IMR-90 (cell line): ENCODE results near the gene STMN1. TPM values are rescaled to one million over a fixed set of nuclear protein-coding genes. Genes with fewer than 3 reads are reported as not detected.

Source experiments
- ATAC-seq: fragments of 200-7000 bp; cut with Tn5 transposase; 2 replicates; pipeline ENCODE4 v1.9.1; 2020; ENCODE audit warnings: low read depth, mild to moderate bottlenecking, moderate library complexity
- BruUV-seq: library from RNA; stranded (reverse); fragments of 400-500 nt; replicated peaks from 2 replicates; lab custom pipeline; 2021; lab: Mats Ljungman, UMichigan
- CTCF ChIA-PET: fragments of 300-600 bp; formaldehyde crosslinking; extraction: SDS; loops from one replicate; lab custom pipeline; 2021; ENCODE audit warnings: antibody characterized with exemption; lab: Yijun Ruan, JAX
- POLR2A ChIA-PET: fragments of 300-600 bp; sonication (Branson Sonifier 250); formaldehyde crosslinking; loops from one replicate; lab custom pipeline; 2022; ENCODE audit warnings: antibody characterized with exemption; ENCODE audit not compliant: unreplicated experiment; lab: Charles Lee
- DNase-seq: peaks from one replicate; pipeline ENCODE4 v3.0.0; 2013
- H2AFZ ChIP-seq: replicated peaks from 2 replicates; pipeline ENCODE3; 2013; ENCODE audit warnings: low read length, mild to moderate bottlenecking; ENCODE audit not compliant: poor library complexity
- H2AK5ac ChIP-seq: 2 replicates; pipeline ENCODE4 v1.6.1; 2013; ENCODE audit warnings: low read depth, low read length, inconsistent platforms
- H2AK9ac ChIP-seq: replicated peaks from 2 replicates; pipeline ENCODE3; 2013; ENCODE audit warnings: mild to moderate bottlenecking, low read depth, low read length, moderate library complexity; ENCODE audit not compliant: poor library complexity
- H2BK120ac ChIP-seq: 2 replicates; pipeline ENCODE4 v1.6.1; 2013; ENCODE audit warnings: low read depth, low read length, inconsistent platforms
- H2BK15ac ChIP-seq: 3 replicates; pipeline ENCODE4 v1.6.1; 2013; ENCODE audit warnings: low read depth, low read length, inconsistent platforms
- H2BK20ac ChIP-seq: 2 replicates; pipeline ENCODE4 v1.6.1; 2013; ENCODE audit warnings: low read depth, mild to moderate bottlenecking, inconsistent platforms, low read length, moderate library complexity
- H2BK5ac ChIP-seq: 2 replicates; pipeline ENCODE4 v1.6.1; 2013; ENCODE audit warnings: mild to moderate bottlenecking, low read depth, low read length, inconsistent platforms; ENCODE audit not compliant: poor library complexity, severe bottlenecking
- H3K14ac ChIP-seq: replicated peaks from 2 replicates; pipeline ENCODE4 v1.6.1; 2013; ENCODE audit warnings: low read depth, low read length, inconsistent platforms
- H3K18ac ChIP-seq: 2 replicates; pipeline ENCODE4 v1.6.1; 2013; ENCODE audit warnings: low read depth, low read length, control low read depth
- H3K23ac ChIP-seq: 2 replicates; pipeline ENCODE4 v1.6.1; 2013; ENCODE audit warnings: low read depth, low read length, inconsistent platforms
- H3K27ac ChIP-seq: 2 replicates; pipeline ENCODE4 v1.5.1; 2013; ENCODE audit warnings: mild to moderate bottlenecking, control low read depth, low read length; ENCODE audit not compliant: insufficient read depth
- H3K27me3 ChIP-seq: 2 replicates; pipeline ENCODE4 v1.6.1; 2013; ENCODE audit warnings: low read length; ENCODE audit not compliant: control insufficient read depth, insufficient read depth
- H3K36me3 ChIP-seq: 2 replicates; pipeline ENCODE4 v1.6.1; 2013; ENCODE audit warnings: low read length, mixed read lengths; ENCODE audit not compliant: control insufficient read depth, insufficient read depth
- H3K4ac ChIP-seq: 2 replicates; pipeline ENCODE4 v1.6.1; 2013; ENCODE audit warnings: low read depth, low read length, inconsistent platforms
- H3K4me1 ChIP-seq: 2 replicates; pipeline ENCODE4 v1.6.1; 2013; ENCODE audit warnings: low read length, mixed read lengths; ENCODE audit not compliant: control insufficient read depth, insufficient read depth
- H3K4me2 ChIP-seq: 2 replicates; pipeline ENCODE4 v1.6.1; 2013; ENCODE audit warnings: low read depth, mild to moderate bottlenecking, control low read depth, low read length, moderate library complexity
- H3K4me3 ChIP-seq: 2 replicates; pipeline ENCODE4 v1.5.1; 2013; ENCODE audit warnings: low read depth, mild to moderate bottlenecking, control low read depth, low read length, moderate library complexity; ENCODE audit not compliant: insufficient read depth
- H3K56ac ChIP-seq: 2 replicates; pipeline ENCODE4 v1.6.1; 2013; ENCODE audit warnings: low read length, inconsistent platforms; ENCODE audit not compliant: insufficient read depth; ENCODE audit errors: extremely low read depth
- H3K79me1 ChIP-seq, 2 experiments: 2 replicates each; pipeline ENCODE4 v1.6.1; 2013; ENCODE audit warnings: low read length in 2 of 2, inconsistent platforms in 1 of 2, low read depth in 1 of 2
- H3K9ac ChIP-seq: 2 replicates; pipeline ENCODE4 v1.6.1; 2013; ENCODE audit warnings: low read depth, low read length, control low read depth
- H3K9me1 ChIP-seq: 2 replicates; pipeline ENCODE4 v1.6.1; 2013; ENCODE audit warnings: low read length, inconsistent platforms; ENCODE audit not compliant: insufficient read depth
- H3K9me3 ChIP-seq: 2 replicates; pipeline ENCODE4 v1.6.1; 2013; ENCODE audit warnings: low read length; ENCODE audit not compliant: control insufficient read depth, insufficient read depth
- H4K20me1 ChIP-seq: 2 replicates; pipeline ENCODE4 v1.6.1; 2013; ENCODE audit warnings: low read length, inconsistent platforms; ENCODE audit not compliant: insufficient read depth
- H4K5ac ChIP-seq: 2 replicates; pipeline ENCODE4 v1.6.1; 2013; ENCODE audit warnings: mild to moderate bottlenecking, low read depth, low read length, control low read depth
- H4K8ac ChIP-seq, 2 experiments: 2 replicates each; pipeline ENCODE4 v1.6.1; 2013; ENCODE audit warnings: low read depth in 2 of 2, low read length in 2 of 2, control low read depth in 1 of 2, inconsistent platforms in 1 of 2
- H4K91ac ChIP-seq: 2 replicates; pipeline ENCODE4 v1.6.1; 2013; ENCODE audit warnings: low read depth, low read length, inconsistent platforms; ENCODE audit not compliant: insufficient read depth
- BHLHE40 ChIP-seq: fragments of 150-350 bp; IDR thresholded peaks from 2 replicates; pipeline ENCODE4 v1.6.1; 2016; ENCODE audit warnings: mild to moderate bottlenecking, low read depth, low read length
- CHD1 ChIP-seq: IDR thresholded peaks from 2 replicates; pipeline ENCODE4 v1.6.1; 2012; ENCODE audit warnings: low read depth, low read length, improper control_type of control experiment
- ELK1 ChIP-seq: fragments of 150-350 bp; IDR thresholded peaks from 2 replicates; pipeline ENCODE4 v1.6.1; 2016; ENCODE audit warnings: low read depth, mild to moderate bottlenecking, low read length, moderate library complexity, borderline replicate concordance
- MAFK ChIP-seq: IDR thresholded peaks from 2 replicates; pipeline ENCODE4 v1.6.1; 2012; ENCODE audit warnings: low read depth, low read length, improper control_type of control experiment
- MXI1 ChIP-seq: IDR thresholded peaks from 2 replicates; pipeline ENCODE4 v1.6.1; 2012; ENCODE audit warnings: low read depth, mild to moderate bottlenecking, low read length, moderate library complexity, borderline replicate concordance
- POLR2A ChIP-seq: IDR thresholded peaks from 2 replicates; pipeline ENCODE4 v1.6.1; 2012; ENCODE audit warnings: mild to moderate bottlenecking, low read depth, low read length
- WGBS, 2 experiments: methylation state at CpG; one replicate each; pipeline versions ENCODE4 v1.1.5 to v1.1.7; 2013; ENCODE audit warnings: missing lambda C conversion rate in 2 of 2; ENCODE audit not compliant: insufficient read length in 1 of 2; ENCODE audit errors: extremely low coverage in 2 of 2; 5-methylcytosine and 5-hydroxymethylcytosine counted together
- dilution Hi-C: fragments of 300-500 bp; cut with HindIII; formaldehyde crosslinking; loops from one replicate; pipeline ENCODE4 v1.14.3; 2018; ENCODE audit warnings: low sequenced_read_pairs; ENCODE audit not compliant: unreplicated experiment
- in situ Hi-C: fragments of 300-500 bp; cut with MboI; formaldehyde crosslinking; loops from 3 replicates; pipeline ENCODE4 v1.14.3; 2019; ENCODE audit warnings: low sequenced_read_pairs, inconsistent platforms, mixed read lengths
- intact Hi-C: fragments of 100-400 bp; cut with micrococcal nuclease; formaldehyde crosslinking; loops from 2 replicates; pipeline ENCODE4 v1.10.0; 2022
- polyA plus RNA-seq, 3 experiments: library from polyadenylated mRNA; depleted of rRNA; stranded (reverse); fragments of >200 nt; gene quantifications; 2 replicates each; pipeline ENCODE4 v1.2.3, GENCODE V29; 2012; ENCODE audit warnings: low replicate concordance in 1 of 3
- total RNA-seq: library from RNA; depleted of rRNA; stranded (reverse); fragments of >200 nt; gene quantifications from 2 replicates; pipeline ENCODE4 v1.2.3, GENCODE V29; 2012

STMN1 gene
- total and polyA plus RNA-seq, 2 of the 4 experiments (the other 2 are of a cell fraction), result 93.0 to 273 TPM

GRCh38 chr1:25872713-25873112 lies 33.5 kb downstream of the STMN1 start:
- TSS peak; percentile 27 for BruUV-seq
- ATAC-seq, result no peak
- intact Hi-C loops, result no loop called here

More at GRCh38 chr1:25872713-25873112, 33.5 kb downstream of the STMN1 start:
- Histone ChIP-seq H2AK9ac (no peak overlapping the region), H2BK15ac (no peak overlapping the region), H4K20me1 (0 out of 2 replicates have a peak, but pooled peaks cover 3% of the 10 kb centered on the region), H2BK5ac (no peak overlapping the region), H3K4me3 (no peak overlapping the region), H3K9me3 (no peaks in the 10 kb centered on the region), H2BK20ac (no peak overlapping the region), H3K27ac (no peak overlapping the region), H4K5ac (no peak overlapping the region), H2BK120ac (no peak overlapping the region), H3K23ac (no peak overlapping the region), H3K4ac (no peak overlapping the region), H3K79me1 (peaks cover 42 to 46% of the 10 kb centered on the region in 2 experiments), H3K18ac (no peak overlapping the region), H2AFZ (no peak overlapping the region), H3K4me2 (no peak overlapping the region), H3K56ac (no peak overlapping the region), H3K9me1 (peaks cover 9% of the 10 kb centered on the region; the same call in 1 of the 2 replicates), H4K8ac (no peak overlapping the region), H4K91ac (no peak overlapping the region), H3K27me3 (no peaks in the 10 kb centered on the region), H3K4me1 (peaks cover 18% of the 10 kb centered on the region), H3K36me3 (peaks cover 15% of the 10 kb centered on the region), H3K14ac (no peak overlapping the region), H2AK5ac (no peak overlapping the region), H3K9ac (no peak overlapping the region)
- in situ Hi-C loops, result no loop called here
- no peak for DNase-seq
- dilution Hi-C loops, result no loop called here
- no CpG with 5 or more reads among the region's 2 CpGs for WGBS, 2 experiments
- no peak for TF ChIP-seq POLR2A
- TF ChIP-seq BHLHE40, result no peak
- TF ChIP-seq MXI1, result no peak
- TF ChIP-seq ELK1, result no peak
- TF ChIP-seq CHD1, result no peak
- no peak for TF ChIP-seq MAFK
- ChIA-PET POLR2A (no interaction called here), CTCF (interaction anchor here (0.8 kb wide), 1 partner anchor 23 kb away, joined by 3 read pairs; no protein-coding TSS in a partner anchor)
